ENCODE data around the gene CSNK1G3.
"Not testable (repeated sequence)": the region's sequence is repeated elsewhere in the genome, so short reads cannot be mapped to it uniquely, and the experiment has no call there.

The CSNK1G3 gene

GRCh38 chr5:123561230-123561629 is 49.3 kb downstream of the CSNK1G3 start:
- DNase-seq (ENCODE audit: low read depth) = no peak

- no peak for DNase-seq (ENCODE audit: low read depth)
Measured at GRCh38 chr5:123571927-123572326, 60.0 kb downstream of the CSNK1G3 start.

GRCh38 chr5:123578390-123578789 is 66.4 kb downstream of the CSNK1G3 start:
- DNase-seq (ENCODE audit: low read depth) = no peak

- no peak for DNase-seq (ENCODE audit: low read depth)
Measured at GRCh38 chr5:123579410-123579809, 67.4 kb downstream of the CSNK1G3 start.

- no peak for DNase-seq (ENCODE audit: low read depth)
Measured at GRCh38 chr5:123582550-123583285, 70.7 kb downstream of the CSNK1G3 start.

- no peak for DNase-seq (ENCODE audit: low read depth)
Measured at GRCh38 chr5:123585871-123586270, 73.9 kb downstream of the CSNK1G3 start.

- DNase-seq (ENCODE audit: low read depth) = no peak
Measured at GRCh38 chr5:123594434-123594833, 82.5 kb downstream of the CSNK1G3 start.

- no peak for DNase-seq (ENCODE audit: low read depth)
Measured at GRCh38 chr5:123597018-123597417, 85.0 kb downstream of the CSNK1G3 start.

- no peak for DNase-seq (ENCODE audit: low read depth)
Measured at GRCh38 chr5:123598028-123598689, 86.2 kb downstream of the CSNK1G3 start.

GRCh38 chr5:123599171-123599570 is 87.2 kb downstream of the CSNK1G3 start:
- peak; percentile 13 for DNase-seq (ENCODE audit: low read depth)

- no peak for DNase-seq (ENCODE audit: low read depth)
Measured at GRCh38 chr5:123601610-123602009, 89.6 kb downstream of the CSNK1G3 start.

GRCh38 chr5:123605822-123606221 is 93.8 kb downstream of the CSNK1G3 start:
- DNase-seq (ENCODE audit: low read depth) = no peak

GRCh38 chr5:123610209-123610608 is 98.2 kb downstream of the CSNK1G3 start:
- DNase-seq (ENCODE audit: low read depth) = no peak

- DNase-seq (ENCODE audit: low read depth) = peak; percentile 48
Measured at GRCh38 chr5:123610665-123611405, 98.9 kb downstream of the CSNK1G3 start.

GRCh38 chr5:123611406-123611709 is 99.4 kb downstream of the CSNK1G3 start:
- DNase-seq (ENCODE audit: low read depth) = no peak

- no peak for DNase-seq (ENCODE audit: low read depth)
Measured at GRCh38 chr5:123617561-123617960, 105.6 kb downstream of the CSNK1G3 start.

GRCh38 chr5:123626051-123626450 is 114.1 kb downstream of the CSNK1G3 start:
- no peak for DNase-seq (ENCODE audit: low read depth)

- no peak for DNase-seq (ENCODE audit: low read depth)
Measured at GRCh38 chr5:123628860-123629544, 117.0 kb downstream of the CSNK1G3 start.

- no peak for DNase-seq (ENCODE audit: low read depth)
Measured at GRCh38 chr5:123636006-123636405, 124.0 kb downstream of the CSNK1G3 start.

GRCh38 chr5:123637028-123637427 is 125.1 kb downstream of the CSNK1G3 start:
- not testable (repeated sequence) for DNase-seq (ENCODE audit: low read depth)

- DNase-seq (ENCODE audit: low read depth) = no peak
Measured at GRCh38 chr5:123639244-123639643, 127.3 kb downstream of the CSNK1G3 start.

GRCh38 chr5:123645024-123645603 is 133.1 kb downstream of the CSNK1G3 start:
- no peak for DNase-seq (ENCODE audit: low read depth)
